NAMALWA (cell line): ENCODE data around the gene ARHGEF39.
A peak's percentile ranks its signal among the peaks of the same experiment; 100 is the strongest.

ENCODE experiments used
- DNase-seq: peaks from one replicate; pipeline ENCODE4 v3.0.0-alpha.2; 2015; ENCODE audit warnings: low spot score

ARHGEF39 gene

GRCh38 chr9:35674025-35674361 is 9.0 kb upstream of the ARHGEF39 start:
- DNase-seq: no peak

DNA sequence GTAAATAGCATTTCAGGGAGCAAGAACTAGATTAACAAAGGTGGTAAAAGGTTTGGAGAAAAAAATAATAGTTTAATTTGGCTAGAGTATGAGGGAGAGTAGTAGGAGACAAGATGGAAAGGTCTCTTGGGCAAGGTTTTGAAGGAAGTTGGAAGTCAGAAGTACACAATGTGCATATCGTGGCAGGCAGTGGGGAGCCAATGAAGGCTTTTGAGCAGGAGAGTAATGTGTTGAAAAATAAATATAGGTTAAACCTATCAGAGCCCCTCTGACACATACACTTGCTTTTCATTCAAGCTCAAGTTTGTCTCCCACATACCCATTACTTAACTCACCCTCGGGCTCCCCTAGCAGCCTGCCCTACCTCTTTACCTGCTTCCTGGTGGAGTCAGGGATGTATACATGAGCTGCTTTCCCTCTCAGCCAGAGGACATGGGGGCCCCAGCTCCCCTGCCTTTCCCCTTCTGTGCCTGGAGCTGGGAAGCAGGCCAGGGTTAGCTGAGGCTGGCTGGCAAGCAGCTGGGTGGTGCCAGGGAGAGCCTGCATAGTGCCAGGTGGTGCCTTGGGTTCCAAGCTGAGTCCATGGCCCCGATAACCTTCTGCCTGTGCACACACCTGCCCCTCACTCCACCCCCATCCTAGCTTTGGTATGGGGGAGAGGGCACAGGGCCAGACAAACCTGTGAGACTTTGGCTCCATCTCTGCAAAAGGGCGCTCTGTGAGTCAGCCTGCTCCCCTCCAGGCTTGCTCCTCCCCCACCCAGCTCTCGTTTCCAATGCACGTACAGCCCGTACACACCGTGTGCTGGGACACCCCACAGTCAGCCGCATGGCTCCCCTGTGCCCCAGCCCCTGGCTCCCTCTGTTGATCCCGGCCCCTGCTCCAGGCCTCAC is 8.4 kb upstream of the ARHGEF39 start, which contains the start of gene CA9:
Gene CA9 (plus strand): TSS at position 797 of the 893 bp plus-strand sequence. CDS start 32 bp downstream, at position 829.
- no peak for DNase-seq

GRCh38 chr9:35669331-35670145 is 4.5 kb upstream of the ARHGEF39 start:
- no peak for DNase-seq

DNA sequence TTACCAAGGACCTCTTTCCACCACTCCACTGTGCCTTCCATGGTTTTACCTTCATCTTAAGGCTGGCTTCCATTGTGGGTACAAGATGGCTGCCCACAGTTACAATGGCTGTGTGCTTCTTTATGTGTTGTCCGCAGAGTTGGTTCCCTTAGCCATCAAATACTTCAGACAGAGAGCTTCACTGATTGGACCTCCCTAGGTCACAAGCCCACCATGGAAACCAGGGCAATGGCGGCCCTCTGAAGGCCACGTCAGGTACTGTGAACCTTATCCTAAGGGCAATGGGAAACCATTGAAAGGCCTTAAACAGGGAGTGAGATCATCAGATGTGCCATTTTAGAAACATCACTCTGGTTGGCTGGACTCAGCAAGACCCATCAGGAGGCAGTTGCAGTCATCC is 2.9 kb upstream of the ARHGEF39 start:
- no peak for DNase-seq

GRCh38 chr9:35666549-35666948 is 1.6 kb upstream of the ARHGEF39 start:
- DNase-seq: peak; percentile 14

- DNase-seq: no peak
These were observed 1.1 kb upstream of the ARHGEF39 start for GRCh38 chr9:35666045-35666444.

GRCh38 chr9:35665471-35665818 is 450 bp upstream of the ARHGEF39 start:
- no peak for DNase-seq

DNA sequence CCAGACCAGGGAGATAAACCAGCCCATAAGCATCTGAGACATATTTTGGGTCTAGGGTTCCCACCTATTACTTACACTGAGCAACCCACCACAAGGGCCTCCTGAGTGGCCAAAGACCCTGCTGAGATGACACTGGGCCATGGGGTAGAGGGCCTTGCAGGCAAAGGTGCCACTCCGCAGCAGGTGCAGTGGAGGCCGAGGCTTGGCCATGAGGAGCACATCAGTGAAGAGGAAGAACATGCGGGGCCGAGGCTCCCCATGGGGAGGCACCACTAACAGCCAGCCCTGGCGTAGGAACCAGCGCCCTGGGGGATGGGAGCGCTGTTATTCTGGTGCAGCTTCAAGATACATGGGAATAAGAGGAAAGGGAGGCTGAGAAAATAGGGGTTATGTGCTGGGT is 2.6 kb downstream of the ARHGEF39 start:
- DNase-seq: no peak

DNA sequence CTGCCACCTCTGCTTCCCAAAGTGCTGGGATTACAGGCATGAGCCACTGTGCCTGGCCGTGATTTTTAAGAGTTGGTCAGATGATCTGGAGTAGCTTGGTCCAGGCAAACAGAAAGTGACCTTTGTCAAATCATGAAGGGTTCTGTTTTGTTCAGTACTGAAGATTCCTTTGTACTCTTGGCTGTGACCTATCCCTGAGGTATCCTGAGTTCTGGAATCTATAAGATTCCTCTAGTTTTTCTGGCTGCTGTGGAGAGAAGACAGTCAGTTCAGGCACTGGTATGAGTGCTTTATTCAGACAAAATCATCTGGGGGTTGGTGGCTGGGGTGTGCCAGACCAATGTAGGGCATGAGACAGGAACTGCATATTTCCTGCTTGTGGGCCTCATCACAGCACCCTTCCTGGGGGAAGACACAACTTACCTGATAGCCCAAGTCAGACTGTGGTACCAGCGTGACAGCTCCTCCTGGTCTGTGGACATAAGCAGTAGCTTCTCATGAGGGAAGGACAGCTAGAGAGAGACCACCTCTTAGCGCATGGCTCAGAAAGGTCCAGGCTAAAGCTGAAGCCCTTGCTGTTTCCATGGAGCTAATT is 3.1 kb downstream of the ARHGEF39 start:
- no peak for DNase-seq

GRCh38 chr9:35660966-35661415 is 4.0 kb downstream of the ARHGEF39 start:
- no peak for DNase-seq

DNA sequence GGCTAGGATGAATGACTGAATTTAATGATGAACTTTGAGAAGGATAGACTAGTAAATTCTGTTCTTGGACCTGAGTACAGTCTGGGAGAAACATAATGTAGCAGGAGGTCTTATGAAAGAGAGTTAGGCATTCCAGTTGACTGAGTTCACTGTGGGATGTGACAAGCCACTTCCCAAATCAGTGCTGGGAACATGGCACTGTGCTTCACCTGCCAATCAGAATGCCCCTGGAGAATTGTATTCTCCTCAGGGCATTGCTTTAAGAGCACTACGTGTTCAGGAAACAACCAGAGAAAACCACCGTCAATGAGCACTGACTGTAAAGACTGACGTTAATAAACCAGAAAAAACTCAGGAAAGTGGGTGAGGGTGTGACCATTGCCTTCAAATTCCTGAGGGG is 5.7 kb downstream of the ARHGEF39 start:
- no peak for DNase-seq

- no peak for DNase-seq
These were observed 6.1 kb downstream of the ARHGEF39 start for GRCh38 chr9:35658968-35659220.

DNA sequence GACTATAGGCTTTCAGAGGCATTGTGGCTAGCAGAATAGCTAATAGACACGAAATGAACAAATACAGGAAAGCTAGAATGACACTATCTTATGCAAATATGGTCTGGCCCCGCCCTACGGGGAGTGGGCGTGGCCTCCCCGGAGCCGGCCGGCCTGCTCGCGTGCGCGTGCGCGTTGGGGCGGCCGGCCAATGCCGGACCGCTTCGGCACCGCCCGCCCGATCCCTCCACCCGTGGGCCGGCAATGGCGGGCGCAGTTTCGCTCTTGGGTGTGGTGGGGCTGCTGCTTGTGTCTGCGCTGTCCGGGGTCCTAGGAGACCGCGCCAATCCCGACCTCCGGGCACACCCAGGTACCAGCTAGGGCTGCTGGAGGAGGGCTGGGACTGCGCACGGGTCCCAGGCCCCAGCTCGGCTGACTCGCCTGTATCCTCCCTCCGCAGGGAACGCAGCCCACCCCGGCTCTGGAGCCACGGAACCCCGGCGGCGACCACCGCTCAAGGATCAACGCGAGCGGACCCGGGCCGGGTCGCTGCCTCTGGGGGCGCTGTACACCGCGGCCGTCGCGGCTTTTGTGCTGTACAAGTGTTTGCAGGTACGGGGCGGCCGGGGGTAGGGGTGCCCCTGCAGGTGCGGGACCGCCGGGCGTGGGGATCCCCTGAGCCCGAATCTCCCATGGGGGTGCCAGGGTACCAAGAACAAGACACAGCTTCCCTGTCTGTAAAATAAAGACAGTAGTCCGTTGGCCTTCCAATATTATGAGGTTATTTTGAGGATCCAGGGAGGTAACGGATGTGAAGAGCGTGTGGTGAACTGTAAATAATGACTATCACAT is 6.6 kb downstream of the ARHGEF39 start, which contains the start of gene CCDC107:
Gene CCDC107 (plus strand): TSS at position 156 of the 831 bp plus-strand sequence. CDS start 88 bp downstream, at position 244.
- peak; percentile 93 for DNase-seq

DNA sequence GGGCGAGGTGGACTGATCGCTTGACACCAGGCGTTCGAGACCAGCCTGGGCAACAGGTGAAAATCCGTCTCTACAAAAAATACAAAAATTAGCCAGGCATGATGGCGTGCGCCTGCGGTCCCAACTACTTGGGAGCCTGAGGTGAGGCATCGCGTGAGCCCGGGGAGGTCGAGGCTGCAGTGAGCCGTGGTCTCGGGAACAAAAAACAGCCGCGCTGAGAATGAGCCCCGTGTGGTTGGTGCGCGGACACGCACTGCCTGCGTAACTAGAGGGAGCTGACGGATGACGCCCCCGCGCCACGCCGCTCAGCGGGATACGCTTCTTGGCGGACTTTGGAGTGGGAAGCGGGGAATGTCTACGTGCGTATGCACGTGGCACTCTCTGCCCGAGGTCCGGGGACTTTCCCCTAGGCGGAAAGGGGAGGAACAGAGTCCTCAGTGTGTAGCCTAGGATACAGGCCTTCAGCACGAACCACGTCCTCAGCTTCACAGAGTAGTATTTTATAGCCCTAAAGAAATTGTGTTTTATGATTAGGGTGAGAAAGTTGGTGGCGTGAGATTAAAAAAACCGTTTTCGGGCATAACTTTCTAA is 7.4 kb downstream of the ARHGEF39 start, which contains the start of gene RMRP:
Gene RMRP (minus strand): TSS at position 474 of the 591 bp plus-strand sequence.
- DNase-seq: peak; percentile 97

DNA sequence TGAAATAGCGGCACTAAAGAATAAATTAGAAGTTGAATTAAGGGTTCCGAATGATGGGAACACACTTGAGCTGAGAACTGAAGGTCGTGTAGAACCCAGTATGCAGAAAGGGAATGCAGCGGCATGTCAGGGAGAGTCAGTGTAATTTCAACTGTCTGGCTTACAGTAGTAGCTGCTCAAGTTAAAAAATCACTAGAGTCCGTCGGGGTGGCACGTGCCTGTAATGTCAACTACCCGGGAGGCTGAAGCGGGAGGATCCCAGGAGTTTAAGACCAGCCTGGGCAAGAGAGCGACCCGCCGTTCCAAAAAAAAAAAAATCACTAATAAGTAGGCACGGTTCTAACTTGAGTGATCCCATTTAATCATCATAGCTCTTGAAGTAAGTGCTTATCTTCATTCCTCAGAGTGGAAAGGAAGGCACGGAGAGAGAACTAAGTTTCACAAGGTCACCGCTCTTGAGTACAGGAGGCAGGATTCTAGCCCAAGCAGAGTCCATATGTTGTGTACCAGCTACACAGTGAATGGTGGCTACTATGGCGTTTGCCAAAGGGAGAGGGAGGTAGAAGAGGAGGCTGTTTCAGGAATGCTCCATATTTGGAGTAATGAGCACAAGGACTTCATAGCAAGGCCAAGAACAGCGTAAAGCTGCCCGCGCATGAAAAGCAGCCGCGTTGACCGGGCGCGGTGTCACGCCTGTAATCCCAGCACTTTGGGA is 8.0 kb downstream of the ARHGEF39 start:
- no peak for DNase-seq

- no peak for DNase-seq
These were observed 8.6 kb downstream of the ARHGEF39 start for GRCh38 chr9:35656348-35656747.

DNA sequence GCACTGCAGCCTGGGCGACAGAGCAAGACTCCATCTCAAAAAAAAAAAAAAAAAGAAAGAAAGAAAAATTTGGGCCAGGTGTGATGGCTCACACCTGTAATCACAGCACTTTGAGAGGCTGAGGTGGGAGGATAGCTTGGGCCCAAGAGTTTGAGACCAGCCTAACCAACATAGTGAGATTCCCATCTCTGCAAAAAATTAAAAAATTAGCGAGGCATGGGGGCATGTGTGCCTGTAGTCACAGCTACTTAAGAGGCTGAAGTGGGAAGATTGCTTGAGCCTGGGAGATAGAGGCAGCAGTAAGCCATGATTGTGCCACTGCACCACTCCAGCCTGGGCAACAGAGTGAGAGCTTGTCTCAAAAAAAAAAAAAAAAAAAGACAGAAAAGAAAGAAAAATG is 11.4 kb downstream of the ARHGEF39 start:
- no peak for DNase-seq

DNA sequence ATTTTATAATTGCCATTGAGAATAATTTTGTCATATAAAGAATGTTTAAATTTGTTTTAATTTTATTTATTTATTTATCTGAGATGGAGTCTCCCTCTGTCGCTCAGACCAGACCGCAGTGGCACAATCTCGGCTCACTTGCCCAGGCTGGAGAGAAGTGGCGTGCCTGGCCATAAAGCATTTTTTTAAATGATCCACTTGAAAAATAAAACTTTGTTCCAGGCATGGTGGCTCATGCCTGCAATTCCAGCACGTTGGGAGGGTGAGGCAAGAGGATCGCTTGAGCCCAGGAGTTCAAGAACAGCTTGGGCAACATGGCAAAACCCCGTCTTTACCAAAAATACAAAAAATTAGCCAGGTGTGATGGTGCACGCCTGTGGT is 12.2 kb downstream of the ARHGEF39 start:
- no peak for DNase-seq

DNA sequence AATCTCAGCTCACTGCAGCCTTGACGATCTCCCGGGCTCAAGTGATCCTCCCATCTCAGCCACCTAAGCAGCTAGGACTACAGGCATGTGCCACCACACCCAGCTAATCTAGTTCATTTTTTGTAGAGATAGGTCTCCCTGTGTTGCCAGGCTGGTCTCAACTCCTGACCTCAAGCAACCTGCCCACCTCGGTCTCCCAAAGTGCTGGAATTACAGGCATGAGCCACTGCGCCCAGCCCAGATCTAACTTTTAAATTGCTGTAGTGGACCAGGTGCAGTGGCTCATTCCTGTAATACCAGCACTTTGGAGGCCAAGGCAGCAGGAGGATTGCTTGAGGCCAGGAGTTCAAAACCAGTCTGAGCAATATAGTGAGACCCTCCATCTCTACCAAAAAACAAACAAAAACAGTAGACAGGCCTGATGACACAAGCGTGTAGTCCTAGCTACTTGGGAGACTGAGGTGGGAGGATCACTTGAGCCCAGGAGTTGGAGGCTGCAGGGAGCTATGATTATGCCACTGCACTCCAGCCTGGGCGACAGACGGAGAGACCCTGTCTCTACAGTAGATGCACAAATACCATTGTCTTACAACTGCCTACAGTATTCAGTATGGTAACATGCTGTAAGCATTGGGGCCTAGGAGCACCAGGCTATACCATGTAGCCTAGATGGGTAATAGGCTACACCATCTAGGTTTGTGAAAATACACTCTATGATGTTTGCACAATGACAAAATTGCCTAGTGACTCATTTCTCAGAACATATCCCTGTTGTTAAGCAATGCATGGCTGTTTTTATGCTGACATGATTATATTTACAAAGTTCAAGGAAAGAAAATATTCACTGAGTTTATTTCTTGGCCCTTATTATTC is 12.8 kb downstream of the ARHGEF39 start:
- DNase-seq: no peak
